ENCODE data around the gene SCGB3A1.

The SCGB3A1 gene

GRCh38 chr5:180583738-180584137 is 7.6 kb downstream of the SCGB3A1 start:
- DNase-seq = no peak

- DNase-seq = no peak
Observed at GRCh38 chr5:180580681-180581080, 10.6 kb downstream of the SCGB3A1 start.

DNA sequence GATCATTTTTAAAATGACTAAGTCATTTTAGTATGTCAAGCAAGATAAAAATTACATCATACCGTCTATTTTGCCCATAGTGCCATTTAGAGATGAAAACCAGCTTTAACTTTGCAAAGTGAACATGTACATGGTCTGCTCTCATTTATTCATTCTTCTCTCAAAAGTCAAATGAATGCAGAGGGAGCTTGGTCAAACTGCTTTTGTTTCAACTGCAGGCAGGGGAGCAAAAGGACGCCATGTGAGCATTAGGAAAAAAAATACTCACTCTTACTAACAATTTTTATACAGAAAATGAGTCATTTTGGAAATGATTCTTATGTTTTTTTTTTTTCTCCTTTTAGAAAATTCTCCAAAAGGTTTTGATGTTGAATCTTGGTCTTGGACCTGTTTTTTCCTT is 15.7 kb downstream of the SCGB3A1 start:
- no peak for DNase-seq

DNA sequence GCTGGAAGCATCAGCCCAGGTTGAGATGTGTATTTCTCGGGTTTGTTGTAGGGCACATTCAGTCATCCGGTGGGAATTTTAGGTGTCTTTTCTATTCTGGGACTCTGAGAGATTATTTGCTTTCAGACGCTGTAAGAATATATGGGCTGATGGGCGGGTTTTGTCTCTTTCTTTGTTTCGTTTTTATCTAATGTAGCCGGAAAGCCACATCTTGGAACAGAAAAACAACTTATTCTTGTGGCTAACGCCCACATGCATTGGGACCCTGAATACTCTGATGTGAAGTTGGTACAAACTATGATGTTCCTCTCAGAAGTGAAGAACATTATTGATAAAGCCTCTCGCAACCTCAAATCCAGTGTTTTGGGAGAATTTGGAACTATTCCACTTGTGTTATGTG is 22.4 kb downstream of the SCGB3A1 start:
- DNase-seq = no peak

GRCh38 chr5:180563994-180564393 is 27.3 kb downstream of the SCGB3A1 start:
- DNase-seq = no peak

- DNase-seq = no peak
Observed at GRCh38 chr5:180558232-180558631, 33.1 kb downstream of the SCGB3A1 start.

DNA sequence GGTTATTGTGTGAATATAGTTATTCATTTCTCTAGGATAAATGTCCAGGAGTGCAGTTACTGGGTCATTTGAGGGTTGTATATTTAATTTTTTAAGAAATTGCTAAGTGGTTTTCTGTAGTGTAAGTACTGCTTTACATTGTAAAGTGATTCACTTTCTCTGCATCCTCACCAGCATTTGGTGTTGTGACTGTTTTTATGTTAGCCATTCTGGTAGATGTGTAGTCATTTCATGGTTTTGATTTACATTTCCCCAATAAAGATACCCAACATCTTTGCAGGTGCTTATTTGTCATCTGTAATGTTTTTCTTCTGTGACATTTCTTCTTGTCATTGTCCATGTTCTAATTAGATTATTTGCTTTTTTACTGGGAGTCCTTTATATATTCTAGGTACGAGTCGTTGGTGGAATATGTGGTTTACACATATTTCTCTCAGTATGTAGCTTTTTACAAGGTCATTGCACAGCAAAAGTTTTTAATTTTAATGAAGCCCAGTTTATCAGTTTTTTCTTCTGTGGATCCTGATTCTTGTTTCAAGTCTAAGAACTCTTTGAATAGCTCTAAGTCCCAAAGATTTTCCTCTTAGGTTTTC is 34.0 kb downstream of the SCGB3A1 start:
- no peak for DNase-seq

DNA sequence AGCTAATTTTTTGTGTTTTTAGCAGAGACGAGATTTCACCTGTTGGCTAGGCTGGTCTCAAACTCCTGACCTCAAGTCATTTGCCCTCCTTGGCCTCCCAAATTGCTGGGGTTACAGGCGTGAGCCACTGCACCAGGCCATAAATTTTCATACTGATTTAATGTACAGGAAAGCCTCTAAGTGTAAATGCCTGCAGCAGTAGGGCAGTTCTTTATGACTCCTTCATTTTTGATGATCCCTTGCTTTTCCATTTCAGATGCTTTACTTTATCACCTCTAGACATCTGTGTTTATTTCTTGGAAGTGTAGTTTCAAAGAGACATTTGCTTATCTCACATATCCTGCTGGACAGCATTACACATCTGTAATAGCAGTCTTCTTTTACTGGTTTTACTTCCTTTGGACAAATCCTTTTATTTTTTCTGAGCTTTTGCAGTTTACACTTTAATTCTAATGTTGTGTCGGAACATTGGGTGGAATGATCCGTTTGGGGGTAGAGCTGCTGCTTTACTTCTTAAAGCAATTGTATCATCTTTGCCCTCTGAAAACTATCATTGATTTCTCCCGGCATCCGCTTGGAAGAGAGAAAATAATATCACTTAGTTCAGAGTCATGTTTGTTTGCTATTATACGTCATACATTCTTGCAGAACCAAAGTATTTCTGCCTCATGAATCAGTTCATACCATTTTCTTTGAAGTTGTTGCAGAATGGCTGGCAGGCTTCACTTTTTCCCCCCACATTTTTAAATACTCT is 36.0 kb downstream of the SCGB3A1 start:
- DNase-seq = no peak

GRCh38 chr5:180553530-180553929 is 37.8 kb downstream of the SCGB3A1 start:
- no peak for DNase-seq

GRCh38 chr5:180548563-180548962 is 42.7 kb downstream of the SCGB3A1 start:
- DNase-seq = no peak

GRCh38 chr5:180545248-180545647 is 46.1 kb downstream of the SCGB3A1 start:
- no peak for DNase-seq

GRCh38 chr5:180541710-180542109 is 49.6 kb downstream of the SCGB3A1 start:
- no peak for DNase-seq

All from activated effector memory CD4-positive, alpha-beta T cell treated with Interleukin-2 at 50 U/mL for 16 hours (primary cell).